Measurements from ENCODE around the gene FAM200B.
A peak's percentile ranks its signal among the peaks of the same experiment; 100 is the strongest.

The FAM200B gene

DNA sequence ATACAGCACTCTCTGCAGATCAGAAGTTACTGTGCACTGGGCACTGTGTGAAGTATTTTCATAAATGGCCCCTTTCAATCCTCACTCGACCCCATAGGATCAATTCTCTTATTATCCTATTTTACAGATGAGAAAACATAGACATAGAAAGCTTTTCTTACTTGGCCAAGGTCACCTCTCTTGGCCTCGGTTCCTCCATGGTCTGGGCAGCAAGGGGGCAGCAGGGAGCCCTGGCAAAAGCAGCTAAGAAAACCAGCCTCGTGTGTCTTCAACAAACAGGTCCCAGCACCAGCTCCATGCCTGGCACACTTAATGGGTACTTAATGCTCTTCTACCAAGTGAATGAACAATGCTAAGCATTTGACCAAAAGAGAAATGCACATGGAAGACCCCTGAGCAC is 55.6 kb downstream of the FAM200B start:
- DNase-seq, result no peak

DNA sequence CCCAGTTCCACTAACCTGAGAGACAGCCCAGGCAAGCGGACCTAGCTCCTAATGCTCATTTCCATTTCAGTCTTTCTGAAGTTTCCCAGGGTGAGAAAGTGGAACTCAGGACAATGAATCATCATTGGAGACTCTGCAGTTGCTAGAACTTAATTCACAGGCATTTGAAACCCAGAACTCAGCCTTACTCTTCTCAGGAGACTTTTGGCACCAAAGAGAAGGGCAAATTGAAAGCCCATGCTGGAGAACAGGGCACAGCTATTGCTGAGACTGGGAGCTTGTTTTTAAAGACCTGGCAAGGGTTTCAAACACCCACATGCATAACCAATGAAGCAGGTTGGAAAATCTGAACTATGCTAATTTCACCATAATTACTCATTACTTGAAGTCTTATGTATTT is 57.2 kb downstream of the FAM200B start:
- DNase-seq, result peak in 3 of 4 experiments; percentile 20 to 36 (median 33)
